GM19438 (cell line): ENCODE measurements around the gene ANKRD36.
"Not testable (repeated sequence)": the region's sequence is repeated elsewhere in the genome, so short reads cannot be mapped to it uniquely, and the experiment has no call there.

Source experiments
- ATAC-seq: cut with Tn5 transposase; IDR thresholded peaks from one replicate; pipeline ENCODE4 v1.9.1; 2021; ENCODE audit warnings: low read depth; ENCODE audit not compliant: unreplicated experiment

Gene ANKRD36

DNA sequence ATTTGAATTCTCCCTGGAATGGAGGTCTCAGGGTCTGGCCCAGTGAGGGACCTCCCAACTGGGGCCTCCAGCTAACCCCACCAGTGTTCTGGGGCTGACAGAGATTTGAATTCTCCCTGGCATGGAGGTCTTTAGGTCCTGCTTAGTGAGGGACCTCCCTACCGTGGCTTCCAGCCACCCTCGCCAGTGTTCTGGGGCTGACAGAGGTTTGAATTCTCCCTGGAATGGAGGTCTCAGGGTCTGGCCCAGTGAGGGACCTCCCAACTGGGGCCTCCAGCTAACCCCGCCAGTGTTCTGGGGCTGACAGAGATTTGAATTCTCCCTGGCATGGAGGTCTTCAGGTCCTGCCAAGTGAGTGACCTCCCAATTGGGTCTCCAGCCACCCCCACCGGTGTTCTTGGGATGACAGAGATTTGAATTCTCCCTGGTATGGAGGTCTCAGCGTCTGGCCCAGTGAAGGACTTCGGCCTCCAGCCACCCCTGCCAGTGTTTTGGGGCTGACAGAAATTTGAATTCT lies 155.2 kb downstream of the ANKRD36 start:
- not testable (repeated sequence) for ATAC-seq

DNA sequence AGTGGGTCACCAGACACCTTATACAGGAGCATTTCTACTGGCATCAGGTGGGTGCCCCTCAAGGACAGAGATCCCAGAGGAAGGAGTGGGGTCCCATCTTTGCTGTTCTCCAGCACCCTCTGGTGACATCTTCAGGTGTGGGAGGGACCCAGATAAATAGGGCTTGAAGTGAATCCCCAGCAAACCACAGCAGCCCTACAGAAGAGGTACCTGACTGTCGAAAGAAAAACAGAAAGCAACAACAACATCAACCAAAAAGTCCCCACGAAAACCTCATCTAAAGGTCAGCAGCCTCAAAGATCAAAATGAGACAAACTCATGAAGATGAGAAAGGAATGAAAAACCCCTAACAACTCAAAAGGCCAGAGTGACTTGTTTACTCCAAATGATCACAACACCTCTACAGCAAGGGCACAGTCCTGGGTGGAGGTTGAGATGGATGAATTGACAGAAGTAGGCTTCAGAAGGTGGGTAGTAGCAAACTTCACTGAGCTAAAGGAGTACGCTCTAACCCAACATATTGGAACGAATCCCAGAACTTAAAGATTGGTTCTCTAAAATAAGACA lies 163.4 kb downstream of the ANKRD36 start:
- ATAC-seq = not testable (repeated sequence)

DNA sequence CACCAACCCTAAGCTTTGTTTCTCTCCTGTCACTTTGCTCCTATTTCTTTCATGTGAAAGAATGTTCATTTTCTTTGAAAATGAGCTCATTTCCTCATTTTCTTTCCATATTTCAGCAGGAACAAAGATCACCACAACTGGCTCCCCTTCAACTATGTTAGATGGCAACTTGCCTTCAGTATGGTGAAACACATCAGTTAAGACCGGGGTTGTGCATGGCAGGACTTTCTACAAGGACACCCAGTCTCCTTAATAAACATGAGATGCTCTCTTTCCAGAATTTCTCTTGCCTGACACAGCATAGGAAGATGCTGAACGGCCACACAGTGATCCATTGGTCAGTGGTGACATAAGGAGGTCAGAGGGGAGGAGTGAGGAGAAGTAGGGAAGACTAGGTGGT lies 172.2 kb downstream of the ANKRD36 start:
- ATAC-seq = not testable (repeated sequence)

DNA sequence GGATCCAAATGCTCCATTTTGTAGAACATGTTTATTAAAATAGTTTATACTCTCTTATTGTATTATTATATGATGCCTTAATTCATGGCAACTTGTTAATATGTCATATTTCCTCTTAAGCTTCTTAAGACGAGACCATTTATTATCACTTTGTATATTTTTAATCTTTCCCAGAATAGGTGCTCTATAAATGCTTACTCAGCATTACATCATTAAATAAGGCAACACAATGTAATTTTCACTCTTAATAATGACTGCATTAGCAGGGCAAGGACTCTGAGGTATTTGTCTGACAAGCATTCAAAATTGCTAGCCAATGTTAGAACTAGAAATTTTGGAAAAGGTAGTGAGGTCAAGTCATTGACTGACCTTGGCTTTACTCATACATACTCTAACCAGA lies 180.7 kb downstream of the ANKRD36 start:
- not testable (repeated sequence) for ATAC-seq
